HG03097 (cell line): ENCODE data around the gene MOK.
"Not testable (repeated sequence)": the region's sequence is repeated elsewhere in the genome, so short reads cannot be mapped to it uniquely, and the experiment has no call there.

Source experiments
- ATAC-seq: cut with Tn5 transposase; IDR thresholded peaks from one replicate; pipeline ENCODE4 v1.9.1; 2021; ENCODE audit not compliant: unreplicated experiment, low FRiP score

Gene MOK

GRCh38 chr14:102250636-102251035 is 54.3 kb downstream of the MOK start:
- ATAC-seq = no peak

DNA sequence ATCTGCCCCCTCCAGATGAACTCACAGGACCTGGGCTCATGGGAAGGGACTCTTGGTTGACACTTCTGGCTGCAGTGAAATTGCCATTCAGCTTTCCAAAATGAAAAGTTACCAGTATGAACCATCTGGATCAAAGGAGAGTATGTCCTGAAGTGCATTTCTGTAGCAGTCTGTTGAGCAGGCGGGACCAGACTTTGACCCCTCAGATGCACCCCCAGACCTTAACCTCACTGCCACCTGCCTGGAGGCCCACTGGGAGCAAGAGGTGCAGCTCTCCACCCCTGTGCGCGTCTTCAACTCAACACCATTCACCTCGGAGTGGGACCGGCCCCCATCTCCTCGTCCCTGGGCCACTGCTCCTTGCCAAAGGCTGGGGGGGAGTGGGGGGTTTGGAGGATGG is 55.0 kb downstream of the MOK start:
- no peak for ATAC-seq

GRCh38 chr14:102249041-102249440 is 55.9 kb downstream of the MOK start:
- ATAC-seq = no peak

GRCh38 chr14:102248121-102248520 is 56.8 kb downstream of the MOK start:
- no peak for ATAC-seq

DNA sequence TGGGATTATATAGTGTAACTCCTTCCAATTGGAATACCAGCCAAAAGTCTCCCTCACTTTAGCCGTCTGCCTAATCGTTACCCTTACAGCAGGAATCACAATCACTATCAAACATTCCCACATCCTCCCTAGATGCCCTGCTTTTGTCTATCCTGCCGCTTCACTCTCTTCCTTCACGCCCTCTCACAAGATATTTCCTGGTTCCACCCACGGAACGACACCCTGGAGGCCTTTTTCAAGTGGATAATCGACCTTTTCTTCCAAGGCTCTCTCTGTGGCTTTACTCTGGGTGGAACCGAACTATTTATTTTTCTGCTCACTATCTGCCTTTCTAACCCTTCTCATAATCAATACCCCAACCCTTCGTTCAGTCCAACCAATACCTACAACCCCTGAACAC is 58.9 kb downstream of the MOK start:
- ATAC-seq = no peak

DNA sequence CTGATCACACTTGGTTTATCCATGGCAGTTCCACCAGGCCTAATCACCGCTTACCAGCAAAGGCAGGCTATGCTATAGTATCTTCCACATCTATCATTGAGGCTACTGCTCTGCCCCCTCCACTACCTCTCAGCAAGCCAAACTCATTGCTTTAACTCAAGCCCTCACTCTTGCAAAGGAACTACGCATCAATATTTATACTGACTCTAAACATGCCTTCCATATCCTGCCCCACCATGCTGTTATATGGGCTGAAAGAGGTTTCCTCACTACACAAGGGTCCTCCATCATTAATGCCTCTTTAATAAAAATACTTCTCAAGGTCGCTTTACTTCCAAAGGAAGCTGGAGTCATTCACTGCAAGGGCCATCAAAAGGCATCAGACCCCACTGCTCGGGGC is 61.2 kb downstream of the MOK start:
- ATAC-seq = not testable (repeated sequence)

DNA sequence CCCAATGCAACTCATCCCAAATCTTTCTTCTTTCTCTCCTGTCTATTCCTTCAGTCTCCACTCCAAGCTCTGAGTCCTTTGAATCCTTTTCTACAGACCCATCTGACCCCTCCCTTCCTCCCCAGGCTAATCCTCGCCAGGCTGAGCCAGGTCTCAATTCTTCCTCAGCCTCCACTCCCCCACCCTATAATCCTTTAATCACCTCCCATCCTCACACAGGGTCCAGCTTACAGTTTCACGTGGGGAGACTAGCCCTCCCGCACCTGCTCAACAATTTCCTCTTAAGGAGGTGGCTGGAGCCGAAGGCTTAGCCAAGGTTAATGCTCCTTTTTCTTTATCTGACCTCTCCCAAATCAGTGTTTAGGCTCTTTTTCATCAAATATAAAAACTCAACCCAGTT is 63.8 kb downstream of the MOK start:
- ATAC-seq = no peak

DNA sequence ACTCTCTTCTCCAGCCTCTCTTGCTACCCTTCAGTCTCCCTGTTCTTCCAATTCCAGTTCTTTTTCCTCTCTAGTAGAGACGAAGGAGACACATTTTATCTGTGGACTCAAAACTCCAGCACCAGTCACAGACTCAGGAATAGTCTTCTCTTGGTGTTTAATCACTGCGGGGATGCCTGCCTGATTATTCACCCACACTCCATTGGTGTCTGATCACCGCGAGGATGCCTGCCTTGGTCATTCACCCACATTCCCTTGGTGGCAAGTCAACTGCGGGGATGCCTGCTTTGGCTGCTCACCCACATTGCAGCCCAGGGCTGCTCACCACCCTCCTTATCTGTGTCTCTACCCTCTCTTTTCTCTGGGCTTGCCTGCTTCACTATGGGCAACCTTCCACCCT is 64.5 kb downstream of the MOK start:
- not testable (repeated sequence) for ATAC-seq

DNA sequence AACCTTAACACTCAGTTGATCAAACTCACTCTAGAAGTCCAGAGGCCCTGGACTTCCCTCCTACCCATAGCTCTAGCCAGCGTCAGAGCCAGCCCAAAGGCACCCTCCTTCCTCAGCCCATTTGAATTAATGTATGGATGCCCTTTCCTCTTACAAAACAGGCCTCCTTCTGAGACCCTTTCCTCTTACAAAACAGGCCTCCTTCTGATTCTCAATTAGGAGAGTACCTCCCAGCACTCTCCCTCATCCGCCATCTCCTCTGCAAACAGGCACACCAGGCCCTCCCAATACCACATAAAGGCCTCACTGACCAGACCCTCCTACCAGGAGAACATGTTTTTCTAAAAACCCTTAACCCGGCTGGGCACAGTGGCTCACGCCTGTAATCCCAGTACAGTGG is 65.7 kb downstream of the MOK start:
- ATAC-seq = no peak

GRCh38 chr14:102238766-102239165 is 66.2 kb downstream of the MOK start:
- ATAC-seq = no peak

- no peak for ATAC-seq
Observed at GRCh38 chr14:102238131-102238530, 66.8 kb downstream of the MOK start.

DNA sequence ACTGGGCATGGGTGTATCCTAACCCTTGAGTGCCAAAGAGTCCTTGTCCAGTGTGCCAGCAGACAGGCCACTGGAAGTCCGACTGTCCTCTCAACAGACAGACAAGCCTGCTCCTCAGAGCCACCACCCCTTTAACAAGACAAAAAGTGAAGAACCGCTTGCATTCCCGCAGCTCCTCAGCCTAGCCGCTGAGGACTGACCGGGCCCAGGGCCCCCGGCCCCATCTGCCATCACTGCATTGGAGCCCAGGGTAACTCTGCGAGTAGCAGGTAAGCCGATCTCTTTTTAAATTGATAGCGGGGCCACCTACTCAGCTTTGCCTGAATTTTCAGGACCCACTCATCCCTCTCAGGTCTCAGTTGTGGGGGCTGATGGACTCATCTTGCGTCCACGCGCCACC is 68.9 kb downstream of the MOK start:
- no peak for ATAC-seq

DNA sequence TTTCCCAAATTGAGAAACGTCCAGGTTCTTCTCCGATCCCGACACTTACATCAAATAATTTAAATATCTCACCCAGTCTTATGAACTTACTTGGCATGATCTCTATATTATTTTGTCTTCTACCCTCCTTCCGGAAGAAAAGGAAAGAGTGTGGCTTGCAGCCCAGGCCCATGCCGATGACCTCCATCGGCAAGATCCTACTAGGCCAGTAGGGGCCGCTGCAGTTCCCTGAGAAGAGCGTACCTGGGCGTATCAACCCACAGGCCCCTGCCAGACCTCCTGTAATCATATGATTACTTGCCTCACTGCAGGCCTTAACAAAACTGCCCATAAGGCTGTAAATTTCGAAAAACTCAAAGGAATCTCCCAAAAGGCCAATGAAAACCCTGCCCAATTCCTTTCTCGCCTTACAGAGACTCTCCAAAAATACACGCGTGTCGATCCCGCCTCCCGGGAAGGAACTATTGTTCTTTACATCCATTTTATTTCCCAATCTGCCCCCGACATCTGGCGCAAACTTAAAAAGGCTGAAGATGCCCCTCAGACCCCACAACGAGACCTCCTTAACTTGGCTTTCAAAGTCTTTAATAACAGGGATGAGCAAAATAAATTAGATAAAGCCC is 69.6 kb downstream of the MOK start:
- ATAC-seq = no peak

DNA sequence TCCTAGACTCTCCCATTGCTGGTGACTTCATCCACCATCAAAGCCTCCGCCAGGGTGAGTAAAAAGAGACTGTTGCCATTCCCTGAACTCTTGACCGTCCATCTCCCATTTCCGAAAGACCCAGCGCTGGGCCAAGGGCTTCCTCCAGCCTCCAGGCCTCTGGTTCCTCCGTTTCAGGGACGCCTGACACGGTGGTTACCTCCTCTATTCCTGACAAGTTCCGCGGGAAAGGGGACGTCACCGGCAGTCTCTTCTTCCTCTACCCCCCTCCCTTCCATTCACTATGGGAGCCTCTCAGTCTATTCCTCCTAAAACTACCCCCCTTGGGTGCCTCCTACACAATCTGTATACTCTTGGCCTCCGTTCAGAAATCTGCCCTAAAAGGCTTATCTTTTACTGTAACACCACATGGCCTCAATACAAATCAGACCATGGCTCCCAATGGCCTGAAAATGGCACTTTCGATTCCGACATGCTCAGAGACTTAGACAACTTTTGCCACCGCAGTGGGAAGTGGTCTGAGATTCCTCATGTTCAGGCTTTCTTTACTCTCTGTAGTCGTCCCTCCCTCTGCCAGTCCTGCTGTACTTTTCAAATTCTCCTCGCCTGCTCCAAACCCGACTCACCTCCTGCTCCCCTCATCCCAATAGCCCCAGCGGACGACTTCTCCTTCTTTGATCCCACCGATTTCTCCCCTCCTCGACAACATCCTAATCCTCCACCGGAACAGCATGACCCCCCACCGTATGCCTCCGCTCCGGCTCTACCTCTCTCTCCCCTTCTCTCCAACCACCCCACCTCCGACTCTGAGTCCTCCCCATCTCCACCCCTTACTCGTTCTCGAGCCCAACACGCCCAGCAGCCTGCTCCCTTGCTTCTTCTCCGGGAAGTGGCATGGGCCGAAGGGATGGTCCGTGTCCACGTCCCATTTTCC is 70.4 kb downstream of the MOK start:
- ATAC-seq = no peak

DNA sequence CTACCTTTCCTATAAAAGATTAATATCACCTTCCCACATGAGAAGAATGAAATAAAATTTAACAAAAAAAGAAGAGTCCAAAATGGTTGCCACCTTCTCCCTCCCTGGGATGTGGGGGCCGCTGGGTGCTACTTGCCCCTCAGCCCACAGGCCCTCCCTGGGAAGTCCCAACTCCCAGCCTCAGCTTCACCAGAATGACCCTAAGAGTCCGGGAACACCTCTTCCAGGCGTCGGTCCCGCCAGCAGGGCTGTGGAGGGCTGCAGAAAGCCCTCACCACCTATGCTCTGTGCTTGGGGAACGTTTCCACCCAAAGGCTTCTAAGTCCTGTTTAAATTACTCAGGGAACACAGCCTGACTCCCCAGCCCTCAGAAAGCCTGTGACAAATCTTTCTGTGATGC is 71.9 kb downstream of the MOK start:
- no peak for ATAC-seq

- no peak for ATAC-seq
Observed at GRCh38 chr14:102232348-102232625, 72.7 kb downstream of the MOK start.

GRCh38 chr14:102231476-102232347 is 73.3 kb downstream of the MOK start:
- ATAC-seq = no peak

- no peak for ATAC-seq
Observed at GRCh38 chr14:102230481-102231210, 74.3 kb downstream of the MOK start.

DNA sequence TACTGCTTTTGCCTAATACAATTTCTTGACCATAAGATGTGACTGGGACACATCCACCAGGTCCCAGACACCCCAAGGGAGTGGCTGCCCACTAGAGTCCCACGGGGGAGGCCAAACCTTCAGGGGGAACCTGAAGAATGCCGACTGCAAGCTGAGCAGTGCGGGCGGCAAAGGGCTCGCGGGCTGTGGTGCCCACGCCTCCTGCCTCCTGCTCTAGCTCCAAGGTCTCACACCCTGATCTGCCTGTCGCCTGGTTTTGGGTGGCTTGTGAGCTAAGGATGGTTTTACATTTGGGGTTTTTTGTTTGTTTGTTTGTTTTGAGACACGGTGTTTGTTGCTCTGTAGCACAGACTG is 75.2 kb downstream of the MOK start:
- no peak for ATAC-seq

DNA sequence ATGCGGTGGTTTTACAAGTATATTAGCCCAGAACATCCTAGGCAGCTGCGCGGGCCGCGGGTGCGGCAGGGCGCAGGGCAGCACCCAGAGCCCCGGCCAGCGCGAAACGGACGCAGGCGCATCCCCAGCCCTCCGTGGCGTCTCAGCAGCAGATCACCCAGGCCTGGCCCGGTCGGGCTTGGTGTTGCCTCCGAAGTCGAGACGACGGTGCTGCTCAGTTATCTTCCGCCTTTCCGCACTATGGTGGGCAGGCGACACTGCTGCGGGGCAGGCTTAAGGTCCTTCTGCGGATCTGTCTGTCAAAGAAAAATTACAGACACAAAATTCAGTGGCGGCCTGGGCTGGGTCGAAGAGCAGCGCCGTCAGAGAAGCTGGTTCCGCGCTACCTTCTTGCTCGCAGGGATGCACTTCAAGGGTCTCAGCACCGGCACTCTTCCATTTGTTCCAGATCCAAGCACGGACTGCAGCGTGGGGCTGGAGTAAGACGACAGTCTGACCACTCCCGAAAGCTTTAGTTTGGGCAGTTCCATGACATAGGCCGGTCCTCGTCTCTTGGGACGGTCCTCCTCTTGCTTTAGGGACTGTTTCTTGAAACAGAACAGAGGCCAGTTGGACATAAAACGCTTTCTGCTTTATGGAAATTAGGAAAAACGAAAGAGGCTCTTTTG is 75.8 kb downstream of the MOK start:
- ATAC-seq = no peak
